GM12878 (cell line): ENCODE measurements around the gene ERO1B. TPM values are rescaled to one million over a fixed set of nuclear protein-coding genes. Genes with fewer than 3 reads are reported as not detected.

Source experiments
- ATAC-seq: fragments of 200-7000 bp; cut with Tn5 transposase; 3 replicates; pipeline ENCODE4 v1.9.1; 2020; ENCODE audit warnings: mild to moderate bottlenecking, moderate library complexity
- BruUV-seq: library from RNA; stranded (reverse); fragments of 400-500 nt; replicated peaks from 2 replicates; lab custom pipeline; 2021; lab: Mats Ljungman, UMichigan
- CTCF ChIA-PET: fragments of 300-600 bp; sonication (Branson Sonifier 250); formaldehyde crosslinking; extraction: SDS; loops from one replicate; lab custom pipeline; 2021; ENCODE audit warnings: inconsistent platforms; lab: Yijun Ruan, JAX
- POLR2A ChIA-PET: fragments of 350-600 bp; formaldehyde crosslinking; extraction: SDS; loops from one replicate; lab custom pipeline; 2021; ENCODE audit warnings: inconsistent platforms; lab: Charles Lee
- RAD21 ChIA-PET: fragments of 300-600 bp; sonication (Branson Sonifier 250); formaldehyde crosslinking; loops from one replicate; lab custom pipeline; 2023; ENCODE audit warnings: antibody characterized with exemption; ENCODE audit not compliant: unreplicated experiment; lab: Charles Lee
- SMC1A ChIA-PET: fragments of 300-600 bp; sonication (Branson Sonifier 250); formaldehyde crosslinking; loops from one replicate; lab custom pipeline; 2023; ENCODE audit not compliant: unreplicated experiment, uncharacterized antibody; lab: Charles Lee
- DNase-seq: peaks from one replicate; pipeline ENCODE4 v3.0.0-alpha.2; 2011; ENCODE audit warnings: low read depth, low spot score
- FAIRE-seq: peaks from 3 replicates; lab custom pipeline; 2011; peaks lifted over from hg19 to GRCh38; lab: Jason Lieb, UNC
- H2AFZ ChIP-seq: 2 replicates; pipeline ENCODE4 v1.6.0; 2011; ENCODE audit warnings: low read depth, low read length, control low read depth; ENCODE audit not compliant: control insufficient read depth
- H3K27ac ChIP-seq: 2 replicates; pipeline ENCODE4 v1.5.1; 2011; ENCODE audit warnings: control low read depth; ENCODE audit not compliant: control insufficient read depth, insufficient read depth
- H3K27me3 ChIP-seq, 2 experiments: replicated peaks in 1 of 2; 2 replicates each; pipeline versions ENCODE4 v1.6.0 to v1.6.1; 2011; ENCODE audit warnings: low read length in 1 of 2; ENCODE audit not compliant: control insufficient read depth in 2 of 2, insufficient read depth in 2 of 2
- H3K36me3 ChIP-seq, 2 experiments: 2 replicates each; pipeline ENCODE4 v1.5.1; 2011; ENCODE audit warnings: low read length in 1 of 2; ENCODE audit not compliant: control insufficient read depth in 2 of 2, insufficient read depth in 2 of 2
- H3K4me1 ChIP-seq: 2 replicates; pipeline ENCODE4 v1.6.1; 2011; ENCODE audit warnings: mild to moderate bottlenecking, low read length, moderate library complexity, mixed read lengths; ENCODE audit not compliant: control insufficient read depth, insufficient read depth
- H3K4me2 ChIP-seq: 2 replicates; pipeline ENCODE4 v1.6.0; 2011; ENCODE audit warnings: control low read depth; ENCODE audit not compliant: control insufficient read depth, insufficient read depth
- H3K4me3 ChIP-seq: fragments of 200-600 bp; sonication (generic); 2 replicates; pipeline ENCODE4 v1.5.1; 2016
- H3K79me2 ChIP-seq: 2 replicates; pipeline ENCODE4 v1.6.0; 2011; ENCODE audit warnings: low read length; ENCODE audit not compliant: control insufficient read depth, insufficient read depth
- H3K9ac ChIP-seq: 2 replicates; pipeline ENCODE4 v1.8.0; 2011; ENCODE audit warnings: low read length, control low read depth, mixed read lengths; ENCODE audit not compliant: control insufficient read depth, insufficient read depth
- H3K9me3 ChIP-seq: replicated peaks from 3 replicates; pipeline ENCODE4 v1.5.1; 2011; ENCODE audit warnings: mild to moderate bottlenecking, low read length; ENCODE audit not compliant: control insufficient read depth, insufficient read depth
- H4K20me1 ChIP-seq: 2 replicates; pipeline ENCODE4 v1.6.0; 2011; ENCODE audit not compliant: control insufficient read depth, insufficient read depth
- MEF2B ChIP-seq: fragments of 450-650 bp; IDR thresholded peaks from 2 replicates; pipeline ENCODE4 v1.6.1; 2018; ENCODE audit warnings: mild to moderate bottlenecking, moderate library complexity; ENCODE audit not compliant: partially characterized antibody, poor library complexity, severe bottlenecking
- MXI1 ChIP-seq: fragments of 150-350 bp; IDR thresholded peaks from 2 replicates; pipeline ENCODE4 v1.6.1; 2011; ENCODE audit warnings: low read depth, mild to moderate bottlenecking, inconsistent platforms, low read length, improper control_type of control experiment
- RB1 ChIP-seq: fragments of 450-650 bp; formaldehyde crosslinking; IDR thresholded peaks from 2 replicates; pipeline ENCODE4 v1.6.1; 2017; ENCODE audit warnings: mild to moderate bottlenecking, borderline replicate concordance
- RCOR1 ChIP-seq: conservative IDR thresholded peaks from 2 replicates; pipeline ENCODE4 v1.6.1; 2012; ENCODE audit warnings: low read depth, low read length, improper control_type of control experiment
- WGBS: methylation state at CpG from one replicate; pipeline ENCODE4 v1.1.6; 2016; ENCODE audit warnings: low lambda C conversion rate; ENCODE audit not compliant: insufficient replicate concordance, insufficient coverage; ENCODE audit errors: missing lambda C conversion rate; 5-methylcytosine and 5-hydroxymethylcytosine counted together
- in situ Hi-C: fragments of 300-500 bp; cut with MboI; formaldehyde crosslinking; loops from 9 replicates; pipeline ENCODE4 v1.14.3; 2018; ENCODE audit warnings: mixed read lengths
- intact Hi-C: fragments of 100-400 bp; cut with micrococcal nuclease; formaldehyde crosslinking; loops from one replicate; pipeline ENCODE4 v1.14.2; 2022; ENCODE audit not compliant: unreplicated experiment
- polyA plus RNA-seq, 11 experiments: library from polyadenylated mRNA; depleted of rRNA in 4 of 11; unstranded in 6 of 11; stranded (reverse) in 5 of 11; fragments of >200 nt; fragmentation: Nextera tagmentation in 4 of 11; fragmentation: Illumina TruSeq in 1 of 11; extraction: Ambion mirVana in 4 of 11; extraction: Trizol in 1 of 11; gene quantifications; 1 replicate in 1 of 11; 2 replicates in 10 of 11; pipeline versions ENCODE4 v1.2.1 to v1.2.3, GENCODE V29; 2011 to 2016; ENCODE audit warnings: inconsistent platforms in 2 of 11, missing spikeins in 2 of 11, low read depth in 1 of 11
- total RNA-seq, 4 experiments: library from RNA; depleted of rRNA in 3 of 4; stranded (reverse); fragments of >200 nt in 3 of 4; fragmentation: Illumina TruSeq in 1 of 4; extraction: Trizol in 1 of 4; gene quantifications; 2 replicates each; pipeline versions ENCODE4 v1.2.1 to v1.2.3, GENCODE V29; 2013 to 2021
- TF ChIP-seq, protein P1 (sequence below): fragments of 150-350 bp; IDR thresholded peaks from 2 replicates; pipeline ENCODE4 v1.6.1; 2016; ENCODE audit warnings: low read depth, low read length

ERO1B gene
- total and polyA plus RNA-seq, 10 of the 15 experiments (the other 5 are each of a cell fraction or from before 2014, with no cell fraction given), result 9.0 to 30.9 (median 23.0) TPM

DNA sequence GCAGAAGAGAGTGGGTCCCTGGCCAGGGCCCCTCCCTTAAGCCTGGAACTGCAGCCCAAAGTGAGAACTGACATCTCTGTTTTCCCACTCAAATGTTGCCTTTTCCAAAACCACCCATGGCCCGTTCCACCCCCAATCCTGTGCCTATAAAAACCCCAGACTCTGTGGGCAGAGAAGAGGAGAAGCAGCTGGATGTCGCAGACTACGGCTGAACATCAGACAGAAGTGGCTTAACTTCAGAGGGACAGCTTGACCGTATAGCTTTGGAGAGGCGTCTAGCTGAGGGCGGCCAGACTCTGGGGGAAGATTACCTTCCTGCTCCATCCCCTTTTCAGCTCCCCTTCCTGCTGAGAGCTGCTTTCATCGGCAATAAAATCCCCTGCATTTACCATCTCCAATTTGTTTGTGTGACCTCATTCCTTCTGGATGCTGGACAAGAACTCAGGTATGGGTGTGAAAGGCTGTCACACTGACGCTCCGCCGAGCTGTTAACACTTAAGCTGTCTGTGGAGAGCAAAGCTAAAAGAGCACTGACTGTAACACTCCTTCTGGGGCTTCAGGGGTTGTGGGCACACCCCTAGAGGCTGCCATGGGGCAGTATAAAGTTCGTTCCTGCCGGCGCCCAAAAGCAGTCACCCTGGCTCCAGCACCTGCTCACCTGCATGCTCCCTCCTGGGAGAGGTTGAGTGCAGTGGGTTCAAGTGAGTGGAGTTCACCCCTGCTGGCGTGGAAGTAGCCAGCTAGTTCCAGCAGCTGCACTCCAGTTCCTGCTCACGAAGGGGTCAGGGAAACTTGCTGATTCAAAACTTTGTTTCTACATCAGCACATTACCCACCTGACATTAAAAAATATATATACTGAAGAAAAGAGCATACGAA lies 19.6 kb upstream of the ERO1B start (continued):
- TF ChIP-seq, protein P1, sequence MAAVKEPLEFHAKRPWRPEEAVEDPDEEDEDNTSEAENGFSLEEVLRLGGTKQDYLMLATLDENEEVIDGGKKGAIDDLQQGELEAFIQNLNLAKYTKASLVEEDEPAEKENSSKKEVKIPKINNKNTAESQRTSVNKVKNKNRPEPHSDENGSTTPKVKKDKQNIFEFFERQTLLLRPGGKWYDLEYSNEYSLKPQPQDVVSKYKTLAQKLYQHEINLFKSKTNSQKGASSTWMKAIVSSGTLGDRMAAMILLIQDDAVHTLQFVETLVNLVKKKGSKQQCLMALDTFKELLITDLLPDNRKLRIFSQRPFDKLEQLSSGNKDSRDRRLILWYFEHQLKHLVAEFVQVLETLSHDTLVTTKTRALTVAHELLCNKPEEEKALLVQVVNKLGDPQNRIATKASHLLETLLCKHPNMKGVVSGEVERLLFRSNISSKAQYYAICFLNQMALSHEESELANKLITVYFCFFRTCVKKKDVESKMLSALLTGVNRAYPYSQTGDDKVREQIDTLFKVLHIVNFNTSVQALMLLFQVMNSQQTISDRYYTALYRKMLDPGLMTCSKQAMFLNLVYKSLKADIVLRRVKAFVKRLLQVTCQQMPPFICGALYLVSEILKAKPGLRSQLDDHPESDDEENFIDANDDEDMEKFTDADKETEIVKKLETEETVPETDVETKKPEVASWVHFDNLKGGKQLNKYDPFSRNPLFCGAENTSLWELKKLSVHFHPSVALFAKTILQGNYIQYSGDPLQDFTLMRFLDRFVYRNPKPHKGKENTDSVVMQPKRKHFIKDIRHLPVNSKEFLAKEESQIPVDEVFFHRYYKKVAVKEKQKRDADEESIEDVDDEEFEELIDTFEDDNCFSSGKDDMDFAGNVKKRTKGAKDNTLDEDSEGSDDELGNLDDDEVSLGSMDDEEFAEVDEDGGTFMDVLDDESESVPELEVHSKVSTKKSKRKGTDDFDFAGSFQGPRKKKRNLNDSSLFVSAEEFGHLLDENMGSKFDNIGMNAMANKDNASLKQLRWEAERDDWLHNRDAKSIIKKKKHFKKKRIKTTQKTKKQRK, result no peak
- TF ChIP-seq, all 136 proteins: peak for 0

DNA sequence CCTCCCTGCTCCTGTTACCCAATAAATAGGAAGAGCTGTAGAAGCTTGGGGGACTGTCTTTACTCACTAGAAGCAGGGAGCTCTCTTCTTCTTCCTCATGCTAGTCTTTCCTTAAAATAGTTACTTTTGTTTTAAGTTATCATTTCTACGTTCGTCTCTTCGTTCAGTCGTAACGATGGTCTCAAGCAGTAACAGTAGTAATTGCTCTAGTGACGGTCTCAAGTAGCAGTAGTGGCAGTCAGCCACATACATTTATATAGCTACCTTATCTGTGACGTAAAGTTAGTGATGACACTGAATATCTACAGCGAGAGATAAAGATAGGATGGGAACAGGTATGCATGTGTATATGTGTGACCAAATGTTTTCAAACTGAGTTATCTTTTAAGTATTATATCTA lies 15.4 kb upstream of the ERO1B start:
- WGBS, result 38% methylated on average over 8 of the region's 8 CpGs
- no peak for ATAC-seq
- RAD21 ChIA-PET, result no interaction called here
- Histone ChIP-seq H2AFZ (no peak overlapping the region), H3K9ac (no peak overlapping the region), H3K4me3 (no peak overlapping the region), H3K9me3 (no peaks in the 10 kb centered on the region), H3K36me3 (no peaks in the 10 kb centered on the region), H3K4me2 (no peak overlapping the region), H3K27ac (no peak overlapping the region)
- intact Hi-C loops, result no loop called here
- CTCF ChIA-PET, result no interaction called here
- TF ChIP-seq MEF2B (no peak), MXI1 (no peak), RB1 (no peak), RCOR1 (no peak)
- TF ChIP-seq, all 136 proteins: peak for 0
- POLR2A ChIA-PET, result no interaction called here
- no peak for FAIRE-seq
- Histone ChIP-seq H3K4me1 (no peaks in the 10 kb centered on the region), H3K79me2 (no peaks in the 10 kb centered on the region), H4K20me1 (no peaks in the 10 kb centered on the region), H3K27me3 (no peaks in the 10 kb centered on the region)
- in situ Hi-C loops, result loop anchor here (25.0 kb wide), 1 partner anchor 185 kb away; no protein-coding TSS in a partner anchor
- no TSS peak for BruUV-seq
- DNase-seq, result no peak
- SMC1A ChIA-PET, result interaction anchor here (1.0 to 1.4 kb wide), 2 partner anchors 21 to 59 kb away, joined by 3 to 5 read pairs; no protein-coding TSS in a partner anchor
